ENCODE results near the gene CTNNA3. TPM values are rescaled to one million over a fixed set of nuclear protein-coding genes. Genes with fewer than 3 reads are reported as not detected.

Gene CTNNA3
- total RNA-seq, 2 donors from 2014 or later = 4.8 to 5.3 TPM

GRCh38 chr10:66881814-66882213 is 814.2 kb downstream of the CTNNA3 start:
- intact Hi-C loops (cut with DNase I) = no loop called here
- no peak for DNase-seq (ENCODE audit: low spot score)

- intact Hi-C loops (cut with DNase I) = no loop called here
- DNase-seq (ENCODE audit: low spot score) = no peak
Observed at GRCh38 chr10:66880826-66881225, 815.2 kb downstream of the CTNNA3 start.

GRCh38 chr10:66880292-66880691 is 815.7 kb downstream of the CTNNA3 start:
- intact Hi-C loops (cut with DNase I) = no loop called here
- no peak for DNase-seq (ENCODE audit: low spot score)

- intact Hi-C loops (cut with DNase I) = no loop called here
- no peak for DNase-seq (ENCODE audit: low spot score)
Observed at GRCh38 chr10:66877361-66877760, 818.6 kb downstream of the CTNNA3 start.

- intact Hi-C loops (cut with DNase I) = no loop called here
- no peak for DNase-seq (ENCODE audit: low spot score)
Observed at GRCh38 chr10:66869635-66870034, 826.4 kb downstream of the CTNNA3 start.

GRCh38 chr10:66862687-66863258 is 833.2 kb downstream of the CTNNA3 start:
- intact Hi-C loops (cut with DNase I) = no loop called here
- no peak for DNase-seq (ENCODE audit: low spot score)

GRCh38 chr10:66860376-66860945 is 835.5 kb downstream of the CTNNA3 start:
- intact Hi-C loops (cut with DNase I) = no loop called here
- DNase-seq (ENCODE audit: low spot score) = no peak

GRCh38 chr10:66852811-66853210 is 843.2 kb downstream of the CTNNA3 start:
- no peak for DNase-seq (ENCODE audit: low spot score)

GRCh38 chr10:66848856-66849255 is 847.1 kb downstream of the CTNNA3 start:
- intact Hi-C loops (cut with DNase I) = no loop called here

More at GRCh38 chr10:66852811-66853210, 843.2 kb downstream of the CTNNA3 start:
- intact Hi-C loops (cut with DNase I) = no loop called here

GRCh38 chr10:66844176-66844942 is 851.6 kb downstream of the CTNNA3 start:
- intact Hi-C loops (cut with DNase I) = no loop called here
- no peak for DNase-seq (ENCODE audit: low spot score)

More at GRCh38 chr10:66848856-66849255, 847.1 kb downstream of the CTNNA3 start:
- DNase-seq (ENCODE audit: low spot score) = no peak

- no peak for DNase-seq (ENCODE audit: low spot score)
- intact Hi-C loops (cut with DNase I) = no loop called here
Observed at GRCh38 chr10:66843396-66843795, 852.6 kb downstream of the CTNNA3 start.

- intact Hi-C loops (cut with DNase I) = no loop called here
Observed at GRCh38 chr10:66842867-66843266, 853.1 kb downstream of the CTNNA3 start.

GRCh38 chr10:66842371-66842770 is 853.6 kb downstream of the CTNNA3 start:
- intact Hi-C loops (cut with DNase I) = no loop called here
- no peak for DNase-seq (ENCODE audit: low spot score)

More at GRCh38 chr10:66842867-66843266, 853.1 kb downstream of the CTNNA3 start:
- DNase-seq (ENCODE audit: low spot score) = no peak

GRCh38 chr10:66838656-66839055 is 857.3 kb downstream of the CTNNA3 start:
- intact Hi-C loops (cut with DNase I) = no loop called here
- DNase-seq (ENCODE audit: low spot score) = no peak

GRCh38 chr10:66837990-66838389 is 858.0 kb downstream of the CTNNA3 start:
- no peak for DNase-seq (ENCODE audit: low spot score)
- intact Hi-C loops (cut with DNase I) = no loop called here

- DNase-seq (ENCODE audit: low spot score) = no peak
- intact Hi-C loops (cut with DNase I) = no loop called here
Observed at GRCh38 chr10:66837335-66837734, 858.7 kb downstream of the CTNNA3 start.

- intact Hi-C loops (cut with DNase I) = no loop called here
- DNase-seq (ENCODE audit: low spot score) = no peak
Observed at GRCh38 chr10:66836771-66837170, 859.2 kb downstream of the CTNNA3 start.

- no peak for DNase-seq (ENCODE audit: low spot score)
- intact Hi-C loops (cut with DNase I) = no loop called here
Observed at GRCh38 chr10:66836057-66836456, 859.9 kb downstream of the CTNNA3 start.

- intact Hi-C loops (cut with DNase I) = no loop called here
- no peak for DNase-seq (ENCODE audit: low spot score)
Observed at GRCh38 chr10:66835400-66835799, 860.6 kb downstream of the CTNNA3 start.

- no peak for DNase-seq (ENCODE audit: low spot score)
- intact Hi-C loops (cut with DNase I) = no loop called here
Observed at GRCh38 chr10:66834802-66835201, 861.2 kb downstream of the CTNNA3 start.

GRCh38 chr10:66833861-66834260 is 862.1 kb downstream of the CTNNA3 start:
- intact Hi-C loops (cut with DNase I) = no loop called here
- DNase-seq (ENCODE audit: low spot score) = no peak

All from posterior vena cava (tissue), 2 donors.